Mesenchymal stem cell (in vitro differentiated cells and primary cell): ENCODE measurements around the gene BPGM.
A peak's percentile ranks its signal among the peaks of the same experiment; 100 is the strongest.
"Not testable (repeated sequence)": the region's sequence is repeated elsewhere in the genome, so short reads cannot be mapped to it uniquely, and the experiment has no call there.

Experiments used
- DNase-seq: peaks from one replicate; pipeline ENCODE4 v3.0.0-alpha.2; 2013
- H2AFZ ChIP-seq: one replicate; pipeline ENCODE4 v1.6.1; 2013; ENCODE audit warnings: low read depth, mild to moderate bottlenecking, control low read depth, inconsistent platforms, low read length, moderate library complexity
- H2AK5ac ChIP-seq: 2 replicates; pipeline ENCODE4 v1.6.1; 2013; ENCODE audit warnings: low read length, moderate library complexity, mild to moderate bottlenecking, inconsistent platforms; ENCODE audit not compliant: severe bottlenecking
- H2BK120ac ChIP-seq: one replicate; pipeline ENCODE4 v1.6.1; 2013; ENCODE audit warnings: low read depth, mild to moderate bottlenecking, inconsistent platforms, low read length, moderate library complexity
- H2BK12ac ChIP-seq, 2 experiments: one replicate each; pipeline ENCODE4 v1.6.1; 2013; ENCODE audit warnings: inconsistent platforms in 2 of 2, low read length in 2 of 2, mild to moderate bottlenecking in 2 of 2, moderate library complexity in 2 of 2, control low read depth in 1 of 2
- H2BK15ac ChIP-seq: one replicate; pipeline ENCODE4 v1.6.1; 2013; ENCODE audit warnings: mild to moderate bottlenecking, low read depth, inconsistent platforms; ENCODE audit not compliant: poor library complexity, severe bottlenecking
- H2BK5ac ChIP-seq: 2 replicates; pipeline ENCODE4 v1.6.1; 2013; ENCODE audit warnings: low read depth, mild to moderate bottlenecking, low read length, control low read depth, inconsistent platforms; ENCODE audit not compliant: poor library complexity, severe bottlenecking
- H3K14ac ChIP-seq, 2 experiments: one replicate each; pipeline ENCODE4 v1.6.1; 2013; ENCODE audit warnings: inconsistent platforms in 2 of 2, low read length in 2 of 2, control low read depth in 1 of 2, mild to moderate bottlenecking in 1 of 2, moderate library complexity in 1 of 2
- H3K18ac ChIP-seq, 2 experiments: one replicate each; pipeline ENCODE4 v1.6.1; 2013; ENCODE audit warnings: inconsistent platforms in 2 of 2, low read length in 2 of 2, control low read depth in 1 of 2, low read depth in 1 of 2, mild to moderate bottlenecking in 1 of 2
- H3K23ac ChIP-seq, 2 experiments: one replicate each; pipeline ENCODE4 v1.6.1; 2013; ENCODE audit warnings: inconsistent platforms in 2 of 2, low read length in 2 of 2, mild to moderate bottlenecking in 2 of 2, moderate library complexity in 2 of 2, control low read depth in 1 of 2
- H3K27ac ChIP-seq: 2 replicates; pipeline ENCODE4 v1.5.1; 2013; ENCODE audit warnings: mild to moderate bottlenecking, moderate library complexity, low read length, control low read depth, inconsistent platforms; ENCODE audit not compliant: poor library complexity, severe bottlenecking
- H3K27me3 ChIP-seq, 2 experiments: 2 replicates each; pipeline versions ENCODE4 v1.6.1 to v1.7.0; 2013; ENCODE audit warnings: low read length in 2 of 2, mild to moderate bottlenecking in 2 of 2, moderate library complexity in 2 of 2, control low read depth in 1 of 2, inconsistent platforms in 1 of 2; ENCODE audit not compliant: control insufficient read depth in 1 of 2, insufficient read depth in 1 of 2
- H3K36me3 ChIP-seq, 2 experiments: 2 replicates each; pipeline versions ENCODE4 v1.6.1 to v1.7.0; 2013; ENCODE audit warnings: low read length in 2 of 2, control low read depth in 1 of 2, inconsistent platforms in 1 of 2, low read depth in 1 of 2, mild to moderate bottlenecking in 1 of 2; ENCODE audit not compliant: insufficient read depth in 2 of 2, control insufficient read depth in 1 of 2
- H3K4ac ChIP-seq, 2 experiments: one replicate each; pipeline ENCODE4 v1.6.1; 2013; ENCODE audit warnings: inconsistent platforms in 2 of 2, low read length in 2 of 2, mild to moderate bottlenecking in 2 of 2, moderate library complexity in 2 of 2, control low read depth in 1 of 2, low read depth in 1 of 2
- H3K4me1 ChIP-seq: 2 replicates; pipeline ENCODE4 v1.6.1; 2013; ENCODE audit warnings: low read depth, low read length, control low read depth; ENCODE audit not compliant: control insufficient read depth, insufficient read depth
- H3K4me2 ChIP-seq: 2 replicates; pipeline ENCODE4 v1.6.1; 2013; ENCODE audit warnings: low read length, mild to moderate bottlenecking, inconsistent platforms; ENCODE audit not compliant: poor library complexity, severe bottlenecking
- H3K4me3 ChIP-seq, 2 experiments: 2 replicates each; pipeline versions ENCODE4 v1.5.1 to v1.7.0; 2013; ENCODE audit warnings: low read length in 2 of 2, mild to moderate bottlenecking in 2 of 2, control low read depth in 1 of 2, low read depth in 1 of 2; ENCODE audit not compliant: insufficient read depth in 1 of 2
- H3K79me1 ChIP-seq: replicated peaks from 2 replicates; pipeline ENCODE4 v1.6.1; 2013; ENCODE audit warnings: mild to moderate bottlenecking, control low read depth, low read length, inconsistent platforms; ENCODE audit not compliant: poor library complexity, severe bottlenecking
- H3K9ac ChIP-seq: 2 replicates; pipeline ENCODE4 v1.7.0; 2013; ENCODE audit warnings: mild to moderate bottlenecking, low read length, moderate library complexity
- H3K9me3 ChIP-seq: 2 replicates; pipeline ENCODE4 v1.7.0; 2013; ENCODE audit warnings: mild to moderate bottlenecking, low read length; ENCODE audit not compliant: control insufficient read depth
- H4K8ac ChIP-seq: one replicate; pipeline ENCODE4 v1.6.1; 2013; ENCODE audit warnings: inconsistent platforms, mild to moderate bottlenecking, low read length, moderate library complexity
- H4K91ac ChIP-seq: one replicate; pipeline ENCODE4 v1.6.1; 2013; ENCODE audit warnings: mild to moderate bottlenecking, low read length, inconsistent platforms
- WGBS: methylation state at CpG from one replicate; pipeline ENCODE4 v1.1.7; 2013; ENCODE audit warnings: mixed read lengths; 5-methylcytosine and 5-hydroxymethylcytosine counted together

The BPGM gene

DNA sequence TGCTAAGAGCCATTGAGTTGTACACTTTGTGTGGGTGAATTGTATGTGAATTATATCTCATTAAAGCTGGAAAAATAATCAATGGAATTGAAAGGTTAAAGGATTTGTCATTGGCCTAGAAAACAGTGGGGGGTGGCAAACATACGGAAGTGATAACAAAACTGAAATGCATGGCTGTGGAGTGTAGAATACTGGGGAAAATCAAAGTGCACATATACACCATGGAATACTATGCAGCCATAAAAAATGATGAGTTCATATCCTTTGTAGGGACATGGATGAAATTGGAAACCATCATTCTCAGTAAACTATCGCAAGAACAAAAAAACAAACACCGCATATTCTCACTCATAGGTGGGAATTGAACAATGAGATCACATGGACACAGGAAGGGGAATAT, 18.4 kb downstream of the BPGM start:
- not testable (repeated sequence) for H3K4ac ChIP-seq, H2AFZ ChIP-seq, H3K18ac ChIP-seq, H3K23ac ChIP-seq, H2AK5ac ChIP-seq, H2BK15ac ChIP-seq, H3K27ac ChIP-seq, H3K27me3 ChIP-seq, H4K8ac ChIP-seq, H3K4me2 ChIP-seq, H2BK12ac ChIP-seq, H3K9ac ChIP-seq, DNase-seq, H3K14ac ChIP-seq, H3K4me1 ChIP-seq, H2BK120ac ChIP-seq, H2BK5ac ChIP-seq, H3K4me3 ChIP-seq, H3K9me3 ChIP-seq, H4K91ac ChIP-seq
- H3K36me3 ChIP-seq, result peaks cover 5 to 33% of the 10 kb centered on the region in 2 experiments
- 9% methylated on average over 1 of the region's 3 CpGs for WGBS
- H3K79me1 ChIP-seq, result peaks cover 17% of the 10 kb centered on the region

DNA sequence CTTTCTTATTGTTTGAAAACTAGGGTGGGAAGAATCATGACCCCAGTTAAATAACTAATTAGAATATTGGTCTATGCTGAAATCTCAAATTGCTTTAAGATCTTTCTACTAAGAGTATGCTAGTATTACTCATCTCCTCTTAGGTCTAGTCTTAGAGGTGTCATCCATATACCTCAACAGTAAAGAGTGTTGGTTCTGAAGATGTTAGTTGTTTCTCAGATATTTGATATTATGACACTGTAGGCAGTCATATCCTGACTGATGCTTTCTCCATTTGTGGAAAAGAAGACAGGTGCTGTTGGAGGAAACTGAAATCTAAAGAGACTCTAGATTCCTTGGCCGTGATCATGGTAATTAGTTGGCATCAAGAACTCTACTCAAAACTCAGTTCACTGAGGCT, 21.2 kb downstream of the BPGM start:
- Histone ChIP-seq H3K18ac (no peak overlapping the region), H2BK15ac (no peak overlapping the region), H3K36me3 (peaks cover 5 to 16% of the 10 kb centered on the region in 2 experiments), H3K27ac (no peak overlapping the region), H3K79me1 (peaks cover 21% of the 10 kb centered on the region), H4K8ac (no peak overlapping the region), H4K91ac (no peak overlapping the region), H3K9me3 (no peaks in the 10 kb centered on the region), H3K4ac (no peak overlapping the region), H3K9ac (no peak overlapping the region), H3K4me2 (no peak overlapping the region), H3K14ac (no peak overlapping the region), H3K27me3 (no peaks in the 10 kb centered on the region), H3K4me3 (no peak overlapping the region), H2BK5ac (no peak overlapping the region), H2AFZ (no peak overlapping the region), H2AK5ac (no peak overlapping the region), H3K4me1 (peaks cover 4% of the 10 kb centered on the region), H2BK12ac (no peak overlapping the region), H3K23ac (no peak overlapping the region), H2BK120ac (no peak overlapping the region)
- no peak for DNase-seq
- 100% methylated on average over 1 of the region's 1 CpG for WGBS

DNA sequence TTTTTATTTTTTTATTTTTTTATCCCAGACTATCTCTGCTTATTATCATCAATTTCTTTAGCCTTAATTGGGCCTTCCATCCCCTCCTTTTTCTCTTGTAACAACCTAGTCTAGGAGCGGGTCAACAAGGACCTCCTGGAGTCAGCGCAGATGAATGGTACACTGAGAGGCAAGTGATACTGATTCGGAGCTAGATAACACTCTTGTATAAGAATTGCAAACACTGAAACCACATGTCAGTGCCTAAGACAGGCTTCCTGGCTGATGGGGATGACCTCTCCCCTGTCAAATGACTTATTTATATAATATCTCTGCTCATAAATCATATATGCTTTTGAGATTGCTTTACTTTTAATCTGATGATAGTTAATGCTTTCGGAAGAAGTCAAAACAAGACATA, 22.7 kb downstream of the BPGM start:
- peaks cover 23% of the 10 kb centered on the region for H3K79me1 ChIP-seq
- WGBS, result 65% methylated on average over 2 of the region's 4 CpGs
- no peak overlapping the region for H3K4me2 ChIP-seq
- H3K27ac ChIP-seq, result peak overlapping the region; percentile 76
- peaks cover 2 to 15% of the 10 kb centered on the region in 2 experiments for H3K36me3 ChIP-seq
- no peak overlapping the region for H3K14ac ChIP-seq
- peak overlapping the region; percentile 57 for H2AK5ac ChIP-seq
- H2AFZ ChIP-seq, result no peak overlapping the region
- H3K27me3 ChIP-seq, result no peaks in the 10 kb centered on the region
- no peaks in the 10 kb centered on the region for H3K9me3 ChIP-seq
- H3K4ac ChIP-seq, result no peak overlapping the region
- H4K91ac ChIP-seq, result peak overlapping the region; percentile 31
- no peak overlapping the region for H3K23ac ChIP-seq
- H2BK12ac ChIP-seq, result no peak overlapping the region
- no peak overlapping the region for H3K9ac ChIP-seq
- H4K8ac ChIP-seq, result no peak overlapping the region
- peak; percentile 30 for DNase-seq
- no peak overlapping the region for H3K4me3 ChIP-seq
- no peak overlapping the region for H2BK120ac ChIP-seq
- no peak overlapping the region for H2BK5ac ChIP-seq
- peaks cover 4% of the 10 kb centered on the region for H3K4me1 ChIP-seq
- no peak overlapping the region for H3K18ac ChIP-seq
- H2BK15ac ChIP-seq, result no peak overlapping the region

DNA sequence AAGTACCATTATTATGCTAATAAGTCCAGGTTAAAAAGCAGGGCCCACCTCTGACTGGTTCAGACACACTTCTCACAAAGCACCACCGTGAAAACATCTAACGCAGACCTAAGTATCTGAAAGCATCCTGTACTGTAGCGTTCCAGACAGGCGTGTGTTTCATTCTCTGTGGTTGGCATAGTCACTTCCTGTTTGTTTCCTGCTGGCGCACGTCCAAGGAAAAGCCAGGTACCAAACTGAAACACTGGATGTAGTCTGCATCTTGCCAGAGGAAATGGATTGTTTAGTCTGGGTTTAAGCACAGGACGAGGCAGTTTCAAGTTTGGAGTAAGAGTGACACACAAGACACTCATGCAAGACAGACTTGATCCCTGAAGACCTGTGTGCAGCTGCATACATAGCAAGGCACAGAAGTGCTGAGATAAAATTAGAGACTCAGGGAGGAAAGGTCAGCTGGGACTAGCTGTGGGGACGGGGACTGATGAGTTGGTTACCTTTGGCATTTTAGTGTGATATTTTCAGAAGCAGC, 23.3 kb downstream of the BPGM start:
- peak overlapping the region; percentile 38 for H3K4me2 ChIP-seq
- H2BK120ac ChIP-seq, result no peak overlapping the region
- H4K91ac ChIP-seq, result no peak overlapping the region
- H2BK5ac ChIP-seq, result no peak overlapping the region
- H3K18ac ChIP-seq, result peak overlapping the region in 1 of 2 experiments; percentile 44
- no peak overlapping the region for H2AK5ac ChIP-seq
- no peaks in the 10 kb centered on the region for H3K9me3 ChIP-seq
- peak overlapping the region; percentile 77 for H3K27ac ChIP-seq
- no peak overlapping the region for H2BK15ac ChIP-seq
- peaks cover 2 to 15% of the 10 kb centered on the region in 2 experiments for H3K36me3 ChIP-seq
- H4K8ac ChIP-seq, result no peak overlapping the region
- peaks cover 20% of the 10 kb centered on the region for H3K79me1 ChIP-seq
- no peak overlapping the region for H3K4ac ChIP-seq
- no peak overlapping the region for H3K9ac ChIP-seq
- no peak overlapping the region for H2BK12ac ChIP-seq
- no peak overlapping the region for H2AFZ ChIP-seq
- H3K4me1 ChIP-seq, result peaks cover 4% of the 10 kb centered on the region
- no peak overlapping the region for H3K23ac ChIP-seq
- no peak overlapping the region for H3K4me3 ChIP-seq
- peak; percentile 97 for DNase-seq
- WGBS, result under 1% methylated on average over 8 of the region's 8 CpGs
- no peaks in the 10 kb centered on the region for H3K27me3 ChIP-seq
- H3K14ac ChIP-seq, result no peak overlapping the region
